Jurkat, Clone E6-1 (cell line): ENCODE measurements around the gene RIMS1. TPM values are rescaled to one million over a fixed set of nuclear protein-coding genes. Genes with fewer than 3 reads are reported as not detected.

ENCODE experiments used
- DNase-seq: peaks from one replicate; pipeline ENCODE4 v3.0.0-alpha.2; 2011; ENCODE audit warnings: low read depth, low spot score
- H3K4me3 ChIP-seq: 2 replicates; pipeline ENCODE4 v1.5.1; 2011; ENCODE audit warnings: mild to moderate bottlenecking, low read length, control low read depth, moderate library complexity
- polyA plus RNA-seq: library from polyadenylated mRNA; unstranded; fragments of >200 nt; gene quantifications from one replicate; pipeline ENCODE4 v1.2.1, GENCODE V29; 2012; ENCODE audit warnings: missing spikeins; ENCODE audit not compliant: insufficient read length, insufficient read depth

RIMS1 gene
- not detected for polyA plus RNA-seq

- no peak within 1 kb of the TSS for H3K4me3 ChIP-seq
- DNase-seq: no peak
Observed at GRCh38 chr6:71886184-71887005, at the start of gene RIMS1. RIMS1 (plus strand) TSS chr6:71886550; CDS start chr6:71887024, 474 bp downstream.

- DNase-seq: no peak
- H3K4me3 ChIP-seq: no peak overlapping the region
Observed at GRCh38 chr6:71851214-71851613, 35.1 kb upstream of the RIMS1 start.

GRCh38 chr6:71852948-71853347 lies 33.4 kb upstream of the RIMS1 start:
- no peak overlapping the region for H3K4me3 ChIP-seq
- DNase-seq: no peak

GRCh38 chr6:71855406-71855805 lies 30.9 kb upstream of the RIMS1 start:
- H3K4me3 ChIP-seq: no peak overlapping the region
- peak; percentile 16 for DNase-seq

- DNase-seq: no peak
- no peak overlapping the region for H3K4me3 ChIP-seq
Observed at GRCh38 chr6:71879016-71879415, 7.3 kb upstream of the RIMS1 start.

GRCh38 chr6:71887006-71887743 lies 825 bp downstream of the RIMS1 start:
- no peak for DNase-seq
- no peak overlapping the region for H3K4me3 ChIP-seq

GRCh38 chr6:71887744-71888230 lies 1.4 kb downstream of the RIMS1 start:
- DNase-seq: no peak
- no peak overlapping the region for H3K4me3 ChIP-seq

GRCh38 chr6:71888756-71889340 lies 2.5 kb downstream of the RIMS1 start:
- DNase-seq: no peak
- no peak overlapping the region for H3K4me3 ChIP-seq

- DNase-seq: no peak
- H3K4me3 ChIP-seq: no peak overlapping the region
Observed at GRCh38 chr6:71889366-71889765, 3.0 kb downstream of the RIMS1 start.

GRCh38 chr6:71892641-71893040 lies 6.3 kb downstream of the RIMS1 start:
- H3K4me3 ChIP-seq: no peak overlapping the region
- no peak for DNase-seq

GRCh38 chr6:71900642-71901041 lies 14.3 kb downstream of the RIMS1 start:
- no peak overlapping the region for H3K4me3 ChIP-seq
- DNase-seq: no peak

- DNase-seq: no peak
- H3K4me3 ChIP-seq: no peak overlapping the region
Observed at GRCh38 chr6:71902261-71902660, 15.9 kb downstream of the RIMS1 start.

GRCh38 chr6:71906813-71907212 lies 20.5 kb downstream of the RIMS1 start:
- H3K4me3 ChIP-seq: no peak overlapping the region
- DNase-seq: no peak

- no peak overlapping the region for H3K4me3 ChIP-seq
- no peak for DNase-seq
Observed at GRCh38 chr6:71908162-71908765, 21.9 kb downstream of the RIMS1 start.

GRCh38 chr6:71913444-71914234 lies 27.3 kb downstream of the RIMS1 start:
- H3K4me3 ChIP-seq: no peak overlapping the region
- DNase-seq: no peak

- no peak overlapping the region for H3K4me3 ChIP-seq
- no peak for DNase-seq
Observed at GRCh38 chr6:71929047-71929446, 42.7 kb downstream of the RIMS1 start.

GRCh38 chr6:71933881-71934280 lies 47.5 kb downstream of the RIMS1 start:
- no peak overlapping the region for H3K4me3 ChIP-seq
- DNase-seq: no peak

GRCh38 chr6:71965404-71965803 lies 79.1 kb downstream of the RIMS1 start:
- no peak for DNase-seq
- H3K4me3 ChIP-seq: no peak overlapping the region

- DNase-seq: no peak
- H3K4me3 ChIP-seq: no peak overlapping the region
Observed at GRCh38 chr6:71967436-71967835, 81.1 kb downstream of the RIMS1 start.
